ENCODE measurements around the gene UBE2I.

The UBE2I gene

GRCh38 chr16:1277617-1278282 lies 31.7 kb upstream of the UBE2I start:
- H3K9me3 ChIP-seq (ENCODE audit: control insufficient read depth in 1 of 2, low read length in 2 of 2) = no peaks in the 10 kb centered on the region
- H3K4me3 ChIP-seq (ENCODE audit: low read depth in 1 of 2, low read length in 2 of 2) = no peak overlapping the region
- H3K27ac ChIP-seq (ENCODE audit: low read depth, low read length) = no peak overlapping the region
- H3K36me3 ChIP-seq (ENCODE audit: control insufficient read depth in 1 of 2, insufficient read depth in 2 of 2, low read length in 2 of 2) = no peaks in the 10 kb centered on the region
- H3K27me3 ChIP-seq (ENCODE audit: control insufficient read depth in 1 of 2, insufficient read depth in 2 of 2, low read length in 2 of 2) = peaks cover 18 to 38% of the 10 kb centered on the region in 2 donors
- H3K4me1 ChIP-seq (ENCODE audit: control insufficient read depth in 1 of 2, insufficient read depth in 2 of 2, low read length in 2 of 2) = no peaks in the 10 kb centered on the region
- H3K9ac ChIP-seq (ENCODE audit: low read depth in 1 of 2, low read length in 2 of 2) = no peak overlapping the region

DNA sequence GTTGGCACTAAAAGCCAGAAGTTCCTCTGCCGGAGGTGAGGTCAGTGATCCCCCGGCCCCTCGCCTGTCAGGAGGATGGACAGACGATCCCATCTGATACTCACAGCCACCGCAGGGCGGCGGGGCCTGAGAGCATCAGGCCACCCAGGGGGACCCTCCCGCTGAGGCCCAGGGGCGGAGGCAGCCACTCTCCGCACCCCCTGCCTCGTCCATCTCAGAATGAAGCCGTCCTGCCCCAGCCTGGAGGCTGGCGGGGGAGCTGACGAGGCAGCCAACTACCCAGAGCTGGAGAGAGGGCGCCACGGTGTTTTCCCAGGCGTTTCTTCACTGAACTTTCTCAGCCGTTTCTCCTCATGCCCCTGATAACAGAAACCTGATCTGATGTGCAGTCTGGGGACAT lies 31.0 kb upstream of the UBE2I start:
- Histone ChIP-seq H3K27me3 (ENCODE audit: control insufficient read depth in 1 of 2, insufficient read depth in 2 of 2, low read length in 2 of 2) (peaks cover 18 to 38% of the 10 kb centered on the region in 2 donors), H3K27ac (ENCODE audit: low read depth, low read length) (no peak overlapping the region), H3K9ac (ENCODE audit: low read depth in 1 of 2, low read length in 2 of 2) (no peak overlapping the region), H3K4me1 (ENCODE audit: control insufficient read depth in 1 of 2, insufficient read depth in 2 of 2, low read length in 2 of 2) (no peaks in the 10 kb centered on the region), H3K4me3 (ENCODE audit: low read depth in 1 of 2, low read length in 2 of 2) (no peak overlapping the region), H3K36me3 (ENCODE audit: control insufficient read depth in 1 of 2, insufficient read depth in 2 of 2, low read length in 2 of 2) (no peaks in the 10 kb centered on the region), H3K9me3 (ENCODE audit: control insufficient read depth in 1 of 2, low read length in 2 of 2) (no peaks in the 10 kb centered on the region)

DNA sequence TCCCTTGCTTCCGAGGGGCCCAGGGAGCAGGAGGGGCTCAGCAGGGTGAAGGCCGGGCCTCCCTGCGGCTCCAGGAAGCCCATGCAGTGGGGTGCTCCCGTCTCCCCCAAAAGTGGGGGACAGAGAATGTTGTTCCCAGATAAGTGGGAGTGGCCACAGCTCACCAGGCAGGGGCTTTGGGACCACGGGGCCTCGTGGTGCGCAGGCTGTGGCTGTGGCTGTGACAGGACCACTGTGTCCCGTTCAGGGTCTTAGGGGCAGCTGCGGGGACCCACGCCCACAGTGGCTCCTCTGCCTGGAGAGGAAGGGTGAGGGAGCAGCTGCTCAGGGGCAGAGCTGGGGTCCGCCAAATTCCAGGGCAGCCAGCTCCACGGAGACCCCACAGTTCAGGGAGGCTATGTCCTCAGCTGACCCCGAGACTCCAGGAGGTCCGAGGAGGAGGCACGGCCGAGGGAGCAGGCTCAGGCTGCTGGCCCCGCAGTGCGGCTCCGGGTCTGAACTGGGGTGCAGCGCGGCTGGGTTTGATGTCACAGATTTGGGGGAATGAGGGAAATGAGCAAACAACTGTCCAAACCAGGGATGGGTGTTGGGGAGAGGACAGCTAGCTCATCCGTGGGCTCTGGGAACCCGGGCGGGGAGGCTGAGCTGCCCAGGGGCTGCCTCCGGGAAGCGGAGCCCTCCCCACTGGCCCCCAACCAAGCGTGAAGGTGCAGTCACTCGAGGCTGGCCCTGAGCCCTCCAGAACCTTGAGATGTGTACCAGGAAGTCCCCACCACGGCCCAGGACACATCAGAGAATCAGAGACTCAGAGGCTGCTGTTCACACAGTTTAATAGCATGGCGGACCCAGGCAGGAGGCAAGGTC lies 30.1 kb upstream of the UBE2I start:
- H3K27ac ChIP-seq (ENCODE audit: low read depth, low read length) = no peak overlapping the region
- H3K36me3 ChIP-seq (ENCODE audit: control insufficient read depth in 1 of 2, insufficient read depth in 2 of 2, low read length in 2 of 2) = no peaks in the 10 kb centered on the region
- no peak overlapping the region for H3K4me3 ChIP-seq (ENCODE audit: low read depth in 1 of 2, low read length in 2 of 2)
- no peaks in the 10 kb centered on the region for H3K9me3 ChIP-seq (ENCODE audit: control insufficient read depth in 1 of 2, low read length in 2 of 2)
- H3K27me3 ChIP-seq (ENCODE audit: control insufficient read depth in 1 of 2, insufficient read depth in 2 of 2, low read length in 2 of 2) = peaks cover 18 to 34% of the 10 kb centered on the region in 2 donors
- H3K9ac ChIP-seq (ENCODE audit: low read depth in 1 of 2, low read length in 2 of 2) = no peak overlapping the region
- no peaks in the 10 kb centered on the region for H3K4me1 ChIP-seq (ENCODE audit: control insufficient read depth in 1 of 2, insufficient read depth in 2 of 2, low read length in 2 of 2)

- Histone ChIP-seq H3K9ac (ENCODE audit: low read depth in 1 of 2, low read length in 2 of 2) (no peak overlapping the region), H3K36me3 (ENCODE audit: control insufficient read depth in 1 of 2, insufficient read depth in 2 of 2, low read length in 2 of 2) (no peaks in the 10 kb centered on the region), H3K4me1 (ENCODE audit: control insufficient read depth in 1 of 2, insufficient read depth in 2 of 2, low read length in 2 of 2) (no peaks in the 10 kb centered on the region), H3K9me3 (ENCODE audit: control insufficient read depth in 1 of 2, low read length in 2 of 2) (no peaks in the 10 kb centered on the region), H3K4me3 (ENCODE audit: low read depth in 1 of 2, low read length in 2 of 2) (no peak overlapping the region), H3K27ac (ENCODE audit: low read depth, low read length) (no peak overlapping the region), H3K27me3 (ENCODE audit: control insufficient read depth in 1 of 2, insufficient read depth in 2 of 2, low read length in 2 of 2) (peaks cover 18 to 34% of the 10 kb centered on the region in 2 donors)
These were observed 29.4 kb upstream of the UBE2I start for GRCh38 chr16:1279945-1280589.

GRCh38 chr16:1280783-1281182 lies 28.7 kb upstream of the UBE2I start:
- Histone ChIP-seq H3K4me3 (ENCODE audit: low read depth in 1 of 2, low read length in 2 of 2) (no peak overlapping the region), H3K4me1 (ENCODE audit: control insufficient read depth in 1 of 2, insufficient read depth in 2 of 2, low read length in 2 of 2) (no peaks in the 10 kb centered on the region), H3K9ac (ENCODE audit: low read depth in 1 of 2, low read length in 2 of 2) (no peak overlapping the region), H3K9me3 (ENCODE audit: control insufficient read depth in 1 of 2, low read length in 2 of 2) (no peaks in the 10 kb centered on the region), H3K36me3 (ENCODE audit: control insufficient read depth in 1 of 2, insufficient read depth in 2 of 2, low read length in 2 of 2) (no peaks in the 10 kb centered on the region), H3K27ac (ENCODE audit: low read depth, low read length) (no peak overlapping the region), H3K27me3 (ENCODE audit: control insufficient read depth in 1 of 2, insufficient read depth in 2 of 2, low read length in 2 of 2) (peaks cover 13 to 29% of the 10 kb centered on the region in 2 donors)

DNA sequence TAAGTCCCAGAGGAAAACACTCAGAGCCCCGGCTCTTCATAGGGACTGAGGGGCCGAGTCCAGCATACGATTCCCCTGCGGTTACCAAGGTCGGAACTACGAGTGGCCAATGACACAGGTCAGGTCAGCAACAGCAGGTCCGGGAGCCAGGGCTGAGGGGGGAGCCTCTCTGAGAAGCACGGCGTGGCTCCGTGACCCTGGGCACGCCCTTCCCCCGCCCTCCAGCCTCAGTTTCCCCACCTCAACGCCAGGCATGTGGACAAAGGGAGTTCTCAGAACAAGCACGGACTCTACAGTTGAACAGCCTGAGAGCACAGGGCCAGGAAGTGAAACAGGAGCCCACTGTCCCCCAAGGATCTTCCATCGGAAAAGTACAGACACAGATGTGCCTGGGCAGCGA lies 27.9 kb upstream of the UBE2I start:
- H3K36me3 ChIP-seq (ENCODE audit: control insufficient read depth in 1 of 2, insufficient read depth in 2 of 2, low read length in 2 of 2) = no peaks in the 10 kb centered on the region
- H3K4me1 ChIP-seq (ENCODE audit: control insufficient read depth in 1 of 2, insufficient read depth in 2 of 2, low read length in 2 of 2) = no peaks in the 10 kb centered on the region
- no peak overlapping the region for H3K9ac ChIP-seq (ENCODE audit: low read depth in 1 of 2, low read length in 2 of 2)
- no peaks in the 10 kb centered on the region for H3K9me3 ChIP-seq (ENCODE audit: control insufficient read depth in 1 of 2, low read length in 2 of 2)
- no peak overlapping the region for H3K4me3 ChIP-seq (ENCODE audit: low read depth in 1 of 2, low read length in 2 of 2)
- no peak overlapping the region for H3K27ac ChIP-seq (ENCODE audit: low read depth, low read length)
- peaks cover 11 to 24% of the 10 kb centered on the region in 2 donors for H3K27me3 ChIP-seq (ENCODE audit: control insufficient read depth in 1 of 2, insufficient read depth in 2 of 2, low read length in 2 of 2)

- Histone ChIP-seq H3K9me3 (ENCODE audit: control insufficient read depth in 1 of 2, low read length in 2 of 2) (no peaks in the 10 kb centered on the region), H3K27me3 (ENCODE audit: control insufficient read depth in 1 of 2, insufficient read depth in 2 of 2, low read length in 2 of 2) (peaks cover 7 to 22% of the 10 kb centered on the region in 2 donors), H3K4me3 (ENCODE audit: low read depth in 1 of 2, low read length in 2 of 2) (no peak overlapping the region), H3K36me3 (ENCODE audit: control insufficient read depth in 1 of 2, insufficient read depth in 2 of 2, low read length in 2 of 2) (no peaks in the 10 kb centered on the region), H3K27ac (ENCODE audit: low read depth, low read length) (no peak overlapping the region), H3K9ac (ENCODE audit: low read depth in 1 of 2, low read length in 2 of 2) (no peak overlapping the region), H3K4me1 (ENCODE audit: control insufficient read depth in 1 of 2, insufficient read depth in 2 of 2, low read length in 2 of 2) (no peaks in the 10 kb centered on the region)
These were observed 27.0 kb upstream of the UBE2I start for GRCh38 chr16:1282324-1282973.

- no peak overlapping the region for H3K9ac ChIP-seq (ENCODE audit: low read depth in 1 of 2, low read length in 2 of 2)
- no peak overlapping the region for H3K27ac ChIP-seq (ENCODE audit: low read depth, low read length)
- H3K9me3 ChIP-seq (ENCODE audit: control insufficient read depth in 1 of 2, low read length in 2 of 2) = no peaks in the 10 kb centered on the region
- H3K27me3 ChIP-seq (ENCODE audit: control insufficient read depth in 1 of 2, insufficient read depth in 2 of 2, low read length in 2 of 2) = peaks cover 9 to 24% of the 10 kb centered on the region in 2 donors
- H3K4me1 ChIP-seq (ENCODE audit: control insufficient read depth in 1 of 2, insufficient read depth in 2 of 2, low read length in 2 of 2) = peaks cover 0 to 7% of the 10 kb centered on the region in 2 donors
- no peaks in the 10 kb centered on the region for H3K36me3 ChIP-seq (ENCODE audit: control insufficient read depth in 1 of 2, insufficient read depth in 2 of 2, low read length in 2 of 2)
- H3K4me3 ChIP-seq (ENCODE audit: low read depth in 1 of 2, low read length in 2 of 2) = no peak overlapping the region
These were observed 26.1 kb upstream of the UBE2I start for GRCh38 chr16:1283296-1283695.

GRCh38 chr16:1283996-1284616 lies 25.3 kb upstream of the UBE2I start:
- H3K9me3 ChIP-seq (ENCODE audit: control insufficient read depth in 1 of 2, low read length in 2 of 2) = no peaks in the 10 kb centered on the region
- H3K4me1 ChIP-seq (ENCODE audit: control insufficient read depth in 1 of 2, insufficient read depth in 2 of 2, low read length in 2 of 2) = peaks cover 0 to 7% of the 10 kb centered on the region in 2 donors
- H3K9ac ChIP-seq (ENCODE audit: low read depth in 1 of 2, low read length in 2 of 2) = no peak overlapping the region
- no peak overlapping the region for H3K4me3 ChIP-seq (ENCODE audit: low read depth in 1 of 2, low read length in 2 of 2)
- no peak overlapping the region for H3K27ac ChIP-seq (ENCODE audit: low read depth, low read length)
- peaks cover 14 to 27% of the 10 kb centered on the region in 2 donors for H3K27me3 ChIP-seq (ENCODE audit: control insufficient read depth in 1 of 2, insufficient read depth in 2 of 2, low read length in 2 of 2)
- H3K36me3 ChIP-seq (ENCODE audit: control insufficient read depth in 1 of 2, insufficient read depth in 2 of 2, low read length in 2 of 2) = no peaks in the 10 kb centered on the region
